Gastrocnemius medialis (tissue), 4 donors: Measurements from ENCODE around the gene CAVIN1.

Experiments used
- CTCF ChIP-seq, 5 experiments: fragments of 450-650 bp in 3 of 5; fragments of 200-600 bp in 2 of 5; sonication (generic) in 2 of 5; IDR thresholded peaks in 4 of 5; conservative IDR thresholded peaks in 1 of 5; 1 replicate in 4 of 5; 2 replicates in 1 of 5; pipeline ENCODE4 v1.5.1; 2016 to 2019; ENCODE audit warnings: antibody characterized with exemption in 5 of 5, mild to moderate bottlenecking in 3 of 5, moderate library complexity in 3 of 5
- POLR2A ChIP-seq, 2 donors: fragments of 450-650 bp; IDR thresholded peaks; one replicate each; pipeline ENCODE4 v1.6.1; 2017; ENCODE audit warnings: antibody characterized with exemption in 2 of 2, mild to moderate bottlenecking in 2 of 2, moderate library complexity in 2 of 2

- no peak for TF ChIP-seq CTCF (IDR thresholded peaks at IDR 0.05 in 4 of 5, conservative IDR thresholded peaks at IDR 0.05 in 1 of 5)
- no peak for TF ChIP-seq POLR2A (IDR thresholded peaks at IDR 0.05)
Measured at GRCh38 chr17:42421136-42421506, 1.9 kb downstream of the CAVIN1 start.
